PFSK-1 (cell line): ENCODE data around the gene KIF1B.

Source experiments
- SIN3A ChIP-seq: IDR thresholded peaks from 2 replicates; pipeline ENCODE4 v1.6.1; 2012; ENCODE audit warnings: mild to moderate bottlenecking, low read length, moderate library complexity, borderline replicate concordance; ENCODE audit not compliant: insufficient read depth
- TF ChIP-seq, protein P1 (sequence below), 2 experiments: IDR thresholded peaks; 2 replicates each; pipeline versions ENCODE4 v1.6.1 to v1.8.0; 2011 to 2012; ENCODE audit warnings: low read depth in 2 of 2, low read length in 2 of 2, control low read depth in 1 of 2, inconsistent platforms in 1 of 2, mild to moderate bottlenecking in 1 of 2, moderate library complexity in 1 of 2; ENCODE audit not compliant: insufficient read depth in 1 of 2

DNA sequence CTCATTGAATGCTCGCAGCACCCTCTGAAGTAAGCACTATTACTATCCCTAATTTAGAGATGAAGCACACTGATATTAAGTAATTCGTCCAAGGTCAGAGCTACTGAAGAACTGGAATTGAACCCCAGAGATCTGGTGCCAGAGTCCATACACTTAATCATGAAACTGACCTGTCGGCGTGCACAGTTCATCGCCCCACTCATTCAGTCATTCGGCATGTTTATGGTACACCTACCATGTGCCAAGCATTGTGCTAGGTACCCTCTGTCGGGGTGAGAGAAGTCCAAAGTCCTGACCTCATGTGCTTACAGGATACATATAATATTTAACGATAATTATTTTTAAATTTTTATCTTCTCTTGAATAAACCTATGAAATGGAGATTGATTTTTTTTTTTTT is 214.3 kb downstream of the KIF1B start:
- TF ChIP-seq, protein P1, sequence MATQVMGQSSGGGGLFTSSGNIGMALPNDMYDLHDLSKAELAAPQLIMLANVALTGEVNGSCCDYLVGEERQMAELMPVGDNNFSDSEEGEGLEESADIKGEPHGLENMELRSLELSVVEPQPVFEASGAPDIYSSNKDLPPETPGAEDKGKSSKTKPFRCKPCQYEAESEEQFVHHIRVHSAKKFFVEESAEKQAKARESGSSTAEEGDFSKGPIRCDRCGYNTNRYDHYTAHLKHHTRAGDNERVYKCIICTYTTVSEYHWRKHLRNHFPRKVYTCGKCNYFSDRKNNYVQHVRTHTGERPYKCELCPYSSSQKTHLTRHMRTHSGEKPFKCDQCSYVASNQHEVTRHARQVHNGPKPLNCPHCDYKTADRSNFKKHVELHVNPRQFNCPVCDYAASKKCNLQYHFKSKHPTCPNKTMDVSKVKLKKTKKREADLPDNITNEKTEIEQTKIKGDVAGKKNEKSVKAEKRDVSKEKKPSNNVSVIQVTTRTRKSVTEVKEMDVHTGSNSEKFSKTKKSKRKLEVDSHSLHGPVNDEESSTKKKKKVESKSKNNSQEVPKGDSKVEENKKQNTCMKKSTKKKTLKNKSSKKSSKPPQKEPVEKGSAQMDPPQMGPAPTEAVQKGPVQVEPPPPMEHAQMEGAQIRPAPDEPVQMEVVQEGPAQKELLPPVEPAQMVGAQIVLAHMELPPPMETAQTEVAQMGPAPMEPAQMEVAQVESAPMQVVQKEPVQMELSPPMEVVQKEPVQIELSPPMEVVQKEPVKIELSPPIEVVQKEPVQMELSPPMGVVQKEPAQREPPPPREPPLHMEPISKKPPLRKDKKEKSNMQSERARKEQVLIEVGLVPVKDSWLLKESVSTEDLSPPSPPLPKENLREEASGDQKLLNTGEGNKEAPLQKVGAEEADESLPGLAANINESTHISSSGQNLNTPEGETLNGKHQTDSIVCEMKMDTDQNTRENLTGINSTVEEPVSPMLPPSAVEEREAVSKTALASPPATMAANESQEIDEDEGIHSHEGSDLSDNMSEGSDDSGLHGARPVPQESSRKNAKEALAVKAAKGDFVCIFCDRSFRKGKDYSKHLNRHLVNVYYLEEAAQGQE (IDR thresholded peaks at IDR 0.05; ENCODE audit: insufficient read depth in 1 of 2, low read depth in 2 of 2, low read length in 2 of 2), result no peak
- TF ChIP-seq SIN3A, result no peak
